DND-41 (cell line): Measurements from ENCODE around the gene FAAH.

ENCODE experiments used
- EZH2 ChIP-seq: IDR thresholded peaks from 3 replicates; pipeline ENCODE4 v1.6.1; 2012; ENCODE audit warnings: borderline replicate concordance, low read depth, mild to moderate bottlenecking, moderate library complexity, low read length, inconsistent platforms; ENCODE audit not compliant: severe bottlenecking
- TF ChIP-seq, protein P1 (sequence below): IDR thresholded peaks from 2 replicates; pipeline ENCODE4 v1.5.1; 2012; ENCODE audit warnings: borderline replicate concordance, low read length, moderate library complexity, mild to moderate bottlenecking; ENCODE audit not compliant: poor library complexity, severe bottlenecking; ENCODE audit errors: extremely low read depth

DNA sequence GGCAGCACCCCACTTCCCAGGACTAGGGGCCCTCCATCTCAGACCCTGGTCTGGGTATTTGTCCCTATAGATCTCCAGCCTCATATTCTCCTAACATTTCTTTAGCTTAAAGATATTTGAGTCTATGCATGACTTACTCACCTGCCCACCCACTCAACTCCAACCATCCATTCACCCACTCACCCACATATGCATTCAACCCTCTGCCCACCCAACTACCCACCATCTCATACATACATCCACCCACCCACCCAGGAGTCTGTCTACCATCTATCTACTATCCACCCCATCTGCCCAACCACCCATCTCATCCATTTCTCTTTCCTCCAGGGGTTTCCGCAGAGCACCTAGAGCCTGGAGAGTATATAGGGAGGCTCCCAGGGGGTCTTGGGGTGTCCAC, 42.7 kb downstream of the FAAH start:
- TF ChIP-seq, protein P1, sequence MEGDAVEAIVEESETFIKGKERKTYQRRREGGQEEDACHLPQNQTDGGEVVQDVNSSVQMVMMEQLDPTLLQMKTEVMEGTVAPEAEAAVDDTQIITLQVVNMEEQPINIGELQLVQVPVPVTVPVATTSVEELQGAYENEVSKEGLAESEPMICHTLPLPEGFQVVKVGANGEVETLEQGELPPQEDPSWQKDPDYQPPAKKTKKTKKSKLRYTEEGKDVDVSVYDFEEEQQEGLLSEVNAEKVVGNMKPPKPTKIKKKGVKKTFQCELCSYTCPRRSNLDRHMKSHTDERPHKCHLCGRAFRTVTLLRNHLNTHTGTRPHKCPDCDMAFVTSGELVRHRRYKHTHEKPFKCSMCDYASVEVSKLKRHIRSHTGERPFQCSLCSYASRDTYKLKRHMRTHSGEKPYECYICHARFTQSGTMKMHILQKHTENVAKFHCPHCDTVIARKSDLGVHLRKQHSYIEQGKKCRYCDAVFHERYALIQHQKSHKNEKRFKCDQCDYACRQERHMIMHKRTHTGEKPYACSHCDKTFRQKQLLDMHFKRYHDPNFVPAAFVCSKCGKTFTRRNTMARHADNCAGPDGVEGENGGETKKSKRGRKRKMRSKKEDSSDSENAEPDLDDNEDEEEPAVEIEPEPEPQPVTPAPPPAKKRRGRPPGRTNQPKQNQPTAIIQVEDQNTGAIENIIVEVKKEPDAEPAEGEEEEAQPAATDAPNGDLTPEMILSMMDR, result no peak
- TF ChIP-seq EZH2, result no peak
